ENCODE results near the gene CFAP299.

Gene CFAP299

DNA sequence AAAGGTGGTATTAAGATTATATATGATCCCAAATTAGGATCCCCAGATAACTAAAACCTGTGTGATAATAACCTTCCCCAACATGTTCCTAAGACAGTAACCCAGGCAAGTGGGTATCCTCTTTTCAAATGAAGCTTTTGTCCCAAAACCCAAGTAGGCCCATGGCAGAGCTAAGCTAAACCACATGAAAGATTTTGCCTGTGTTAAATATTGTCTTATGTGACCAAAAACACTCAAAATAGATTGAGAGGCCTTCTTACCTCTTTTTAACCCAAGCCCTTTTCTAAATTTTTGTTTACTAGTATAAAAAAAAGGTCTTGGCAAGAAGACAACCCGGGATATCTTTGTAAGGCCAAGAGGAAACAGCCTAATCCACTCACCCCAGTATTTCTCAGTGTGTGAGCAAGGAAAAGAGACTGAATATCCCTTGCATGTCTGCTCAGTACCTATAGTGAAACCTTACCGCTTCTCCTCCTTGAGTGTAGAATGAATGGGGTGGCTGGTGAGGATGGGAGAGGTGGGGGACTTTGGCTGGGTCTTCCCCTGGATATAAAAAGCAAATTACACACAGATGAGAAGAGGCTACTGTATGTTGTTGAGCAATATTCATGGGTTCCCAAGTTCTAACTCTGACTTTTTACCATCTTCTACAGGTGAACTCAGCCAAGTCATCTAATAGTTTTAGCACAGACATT is 506.2 kb downstream of the CFAP299 start:
- TF ChIP-seq, protein P1, sequence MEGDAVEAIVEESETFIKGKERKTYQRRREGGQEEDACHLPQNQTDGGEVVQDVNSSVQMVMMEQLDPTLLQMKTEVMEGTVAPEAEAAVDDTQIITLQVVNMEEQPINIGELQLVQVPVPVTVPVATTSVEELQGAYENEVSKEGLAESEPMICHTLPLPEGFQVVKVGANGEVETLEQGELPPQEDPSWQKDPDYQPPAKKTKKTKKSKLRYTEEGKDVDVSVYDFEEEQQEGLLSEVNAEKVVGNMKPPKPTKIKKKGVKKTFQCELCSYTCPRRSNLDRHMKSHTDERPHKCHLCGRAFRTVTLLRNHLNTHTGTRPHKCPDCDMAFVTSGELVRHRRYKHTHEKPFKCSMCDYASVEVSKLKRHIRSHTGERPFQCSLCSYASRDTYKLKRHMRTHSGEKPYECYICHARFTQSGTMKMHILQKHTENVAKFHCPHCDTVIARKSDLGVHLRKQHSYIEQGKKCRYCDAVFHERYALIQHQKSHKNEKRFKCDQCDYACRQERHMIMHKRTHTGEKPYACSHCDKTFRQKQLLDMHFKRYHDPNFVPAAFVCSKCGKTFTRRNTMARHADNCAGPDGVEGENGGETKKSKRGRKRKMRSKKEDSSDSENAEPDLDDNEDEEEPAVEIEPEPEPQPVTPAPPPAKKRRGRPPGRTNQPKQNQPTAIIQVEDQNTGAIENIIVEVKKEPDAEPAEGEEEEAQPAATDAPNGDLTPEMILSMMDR (IDR thresholded peaks at IDR 0.05) = no peak

- TF ChIP-seq, protein P1 (IDR thresholded peaks at IDR 0.05) = no peak
Measured at GRCh38 chr4:80846210-80846609, 510.7 kb downstream of the CFAP299 start.

DNA sequence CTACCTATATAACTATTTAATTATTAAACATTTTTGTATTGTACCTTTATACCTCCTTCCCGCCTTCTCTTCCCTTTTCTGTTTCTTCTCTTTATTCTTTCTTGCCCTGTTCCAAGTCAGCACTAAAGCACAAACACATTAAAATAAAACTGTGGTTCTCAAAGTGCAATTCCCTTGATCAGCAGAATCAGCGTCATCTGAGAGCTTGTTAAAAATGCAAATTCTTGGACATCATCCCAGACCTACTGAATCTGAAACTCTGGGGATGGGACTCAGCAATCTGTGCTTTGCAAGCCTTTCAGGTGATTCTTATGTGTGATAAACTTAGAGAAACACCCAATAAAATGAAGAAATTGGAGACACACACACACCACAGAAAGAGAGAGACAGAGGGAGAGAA is 516.5 kb downstream of the CFAP299 start:
- TF ChIP-seq, protein P1 (IDR thresholded peaks at IDR 0.05) = no peak

GRCh38 chr4:80873571-80873970 is 538.0 kb downstream of the CFAP299 start:
- TF ChIP-seq, protein P1 (IDR thresholded peaks at IDR 0.05) = no peak

DNA sequence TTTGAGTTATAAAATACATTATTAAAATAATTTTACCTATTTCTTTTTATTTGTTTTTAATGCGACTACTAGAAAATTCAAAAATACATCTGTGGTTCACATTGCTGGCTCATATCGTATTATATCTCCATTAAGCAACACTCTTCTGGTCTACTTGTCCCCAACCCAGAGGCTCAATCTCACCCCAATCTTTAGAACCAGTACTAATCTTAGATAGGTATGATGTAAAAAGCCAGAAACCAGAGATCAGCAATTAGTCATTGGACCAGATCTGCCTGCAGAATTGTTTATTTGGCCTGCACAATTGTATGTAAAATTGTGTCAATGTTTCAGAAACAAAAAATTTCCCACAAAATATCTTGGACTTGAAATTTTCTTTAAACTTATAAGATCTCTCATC is 539.4 kb downstream of the CFAP299 start:
- TF ChIP-seq, protein P1 (IDR thresholded peaks at IDR 0.05) = no peak

GRCh38 chr4:80875642-80876041 is 540.1 kb downstream of the CFAP299 start:
- TF ChIP-seq, protein P1 (IDR thresholded peaks at IDR 0.05) = no peak

GRCh38 chr4:80876810-80877209 is 541.3 kb downstream of the CFAP299 start:
- TF ChIP-seq, protein P1 (IDR thresholded peaks at IDR 0.05) = no peak

- TF ChIP-seq, protein P1 (IDR thresholded peaks at IDR 0.05) = no peak
Measured at GRCh38 chr4:80878218-80878617, 542.7 kb downstream of the CFAP299 start.
